ENCODE measurements around the gene SPP1. TPM values are rescaled to one million over a fixed set of nuclear protein-coding genes. Genes with fewer than 3 reads are reported as not detected.

SPP1 gene
- total and polyA plus RNA-seq, 9 of the 15 experiments (the other 6 are each of a cell fraction or from before 2014, with no cell fraction given), result 0.10 to 0.64 TPM; not detected in 7

GRCh38 chr4:87978681-87979080 is 3.2 kb downstream of the SPP1 start (continued):
- peak; percentile 5; the same call in 1 of the 2 replicates for TF ChIP-seq ZNF316 (IDR thresholded peaks at IDR 0.05)
- no peak for TF ChIP-seq SLC30A9 (CRISPR knock-in tag; IDR thresholded peaks at IDR 0.05)
- TF ChIP-seq ATF3 (IDR thresholded peaks at IDR 0.05), result peak; percentile 28; the same call in 1 of the 2 replicates
- TF ChIP-seq ATF3 (CRISPR knock-in tag; conservative IDR thresholded peaks at IDR 0.05), result no peak
- TF ChIP-seq ARNT (IDR thresholded peaks at IDR 0.05), result no peak
- no peak for TF ChIP-seq BRF2 (IDR thresholded peaks at IDR 0.05; ENCODE audit: borderline replicate concordance, insufficient read depth, insufficient read length)
- no peak for TF ChIP-seq CC2D1A (IDR thresholded peaks at IDR 0.05)
- no peak for TF ChIP-seq ZBTB2 (IDR thresholded peaks at IDR 0.05)
- TF ChIP-seq NFRKB (IDR thresholded peaks at IDR 0.05; ENCODE audit: low read depth), result no peak

All from K562 (cell line).